ENCODE results near the gene SOX8.

Gene SOX8

DNA sequence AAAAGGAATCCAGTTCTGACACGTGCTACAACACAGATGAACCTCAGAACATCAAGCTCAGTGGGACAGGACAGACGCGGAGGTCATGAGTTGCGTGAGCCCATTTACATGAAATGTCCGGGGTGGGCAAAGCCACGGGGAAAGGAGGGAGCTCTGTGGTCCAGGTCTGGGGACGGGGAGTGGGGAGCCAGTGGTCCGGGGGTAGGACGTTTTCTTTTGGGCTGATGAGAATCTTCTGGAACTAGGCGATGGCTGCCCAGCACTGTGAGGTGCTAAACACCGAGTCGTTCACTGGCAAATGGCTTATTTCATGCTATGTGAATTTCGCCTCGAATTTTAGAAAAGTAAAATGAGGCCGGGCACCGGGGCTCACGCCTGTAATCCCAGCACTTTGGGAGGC lies 8.2 kb upstream of the SOX8 start:
- H3K4me1 ChIP-seq (ENCODE audit: control insufficient read depth, insufficient read depth, low read length, poor library complexity, severe bottlenecking): no peaks in the 10 kb centered on the region
- H3K36me3 ChIP-seq (ENCODE audit: control insufficient read depth, insufficient read depth, low read length): peaks cover 2% of the 10 kb centered on the region
- no peaks in the 10 kb centered on the region for H3K9me3 ChIP-seq (ENCODE audit: control insufficient read depth, low read length)
- 91 to 95% methylated on average over 17 of the region's 17 CpGs for whole genome bisulfite sequencing, 2 experiments (ENCODE audit: insufficient coverage in 2 of 2)
- no peak overlapping the region for H3K27ac ChIP-seq (ENCODE audit: low read depth, low read length, severe bottlenecking)
- H3K4me3 ChIP-seq (ENCODE audit: extremely low read depth, insufficient read depth, low read length, poor library complexity, severe bottlenecking): no peak overlapping the region

DNA sequence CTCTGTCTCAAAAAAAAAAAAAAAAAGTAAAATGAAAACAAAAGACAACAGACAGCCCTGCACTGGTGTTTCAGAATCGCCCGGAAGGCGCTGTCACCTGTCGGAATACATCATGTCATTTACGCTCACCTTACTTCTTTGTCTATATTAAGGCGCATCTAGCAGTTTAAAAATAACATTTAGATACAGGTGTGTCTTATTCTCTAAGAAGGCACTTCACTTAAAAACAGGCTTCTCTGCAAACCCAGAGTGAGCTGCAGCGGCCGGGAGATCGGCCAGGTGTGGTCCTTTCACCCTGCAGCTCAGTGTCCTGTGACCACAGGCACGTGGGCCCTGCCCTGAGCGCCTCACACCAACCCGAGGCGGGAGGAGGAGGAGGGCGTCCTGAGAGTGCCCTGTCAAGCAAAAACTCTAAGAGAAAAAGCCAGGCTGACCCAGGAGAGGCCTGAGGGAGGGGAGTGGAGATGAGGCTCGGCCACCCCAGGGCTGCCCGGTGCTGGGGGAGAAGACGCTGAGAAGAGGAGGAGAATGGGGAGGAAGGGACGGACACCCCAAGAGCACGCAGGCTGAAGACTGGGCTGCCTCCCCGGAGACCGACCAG lies 7.5 kb upstream of the SOX8 start:
- no peaks in the 10 kb centered on the region for H3K36me3 ChIP-seq (ENCODE audit: control insufficient read depth, insufficient read depth, low read length)
- no peaks in the 10 kb centered on the region for H3K9me3 ChIP-seq (ENCODE audit: control insufficient read depth, low read length)
- WGBS, 2 experiments (ENCODE audit: insufficient coverage in 2 of 2): 91 to 92% methylated on average over 14 to 18 of the region's 21 CpGs
- H3K4me1 ChIP-seq (ENCODE audit: control insufficient read depth, insufficient read depth, low read length, poor library complexity, severe bottlenecking): no peaks in the 10 kb centered on the region
- H3K27ac ChIP-seq (ENCODE audit: low read depth, low read length, severe bottlenecking): no peak overlapping the region
- H3K4me3 ChIP-seq (ENCODE audit: extremely low read depth, insufficient read depth, low read length, poor library complexity, severe bottlenecking): no peak overlapping the region

DNA sequence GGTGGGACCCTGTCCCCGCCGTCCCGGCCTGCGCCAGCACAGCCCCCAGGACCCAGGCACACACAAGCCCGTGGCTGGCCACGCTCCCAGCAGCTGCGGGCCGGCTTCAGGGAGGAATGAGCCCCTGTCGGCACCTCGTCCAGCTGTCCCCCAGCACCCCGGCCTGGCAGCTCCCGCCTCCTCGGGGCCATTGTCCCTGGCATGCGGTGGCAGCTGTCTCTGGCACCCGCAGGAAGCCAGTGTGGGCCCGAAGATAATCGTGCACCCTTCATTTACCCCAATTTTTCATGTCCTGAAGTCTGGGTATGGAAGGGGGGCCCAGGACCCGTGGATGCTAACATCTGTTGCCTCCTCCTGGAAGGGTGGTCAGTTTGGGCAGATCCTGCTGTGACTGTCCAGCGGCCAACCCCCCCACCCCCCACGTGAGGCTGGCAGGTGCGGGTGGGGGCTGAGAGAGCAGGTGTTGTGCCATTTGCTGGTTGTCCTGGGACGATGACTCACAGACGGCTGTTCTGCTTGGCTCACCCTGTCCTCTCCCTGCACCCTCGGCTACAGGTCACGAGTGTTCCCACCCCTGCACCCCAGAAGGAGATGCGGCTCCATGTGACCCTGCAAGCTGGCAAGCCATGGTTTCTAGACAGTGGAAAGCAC lies 6.8 kb upstream of the SOX8 start:
- H3K27ac ChIP-seq (ENCODE audit: low read depth, low read length, severe bottlenecking): no peak overlapping the region
- no peaks in the 10 kb centered on the region for H3K4me1 ChIP-seq (ENCODE audit: control insufficient read depth, insufficient read depth, low read length, poor library complexity, severe bottlenecking)
- no peaks in the 10 kb centered on the region for H3K9me3 ChIP-seq (ENCODE audit: control insufficient read depth, low read length)
- 92 to 96% methylated on average over 17 to 25 of the region's 26 CpGs for WGBS, 2 experiments (ENCODE audit: insufficient coverage in 2 of 2)
- no peaks in the 10 kb centered on the region for H3K36me3 ChIP-seq (ENCODE audit: control insufficient read depth, insufficient read depth, low read length)
- H3K4me3 ChIP-seq (ENCODE audit: extremely low read depth, insufficient read depth, low read length, poor library complexity, severe bottlenecking): no peak overlapping the region

DNA sequence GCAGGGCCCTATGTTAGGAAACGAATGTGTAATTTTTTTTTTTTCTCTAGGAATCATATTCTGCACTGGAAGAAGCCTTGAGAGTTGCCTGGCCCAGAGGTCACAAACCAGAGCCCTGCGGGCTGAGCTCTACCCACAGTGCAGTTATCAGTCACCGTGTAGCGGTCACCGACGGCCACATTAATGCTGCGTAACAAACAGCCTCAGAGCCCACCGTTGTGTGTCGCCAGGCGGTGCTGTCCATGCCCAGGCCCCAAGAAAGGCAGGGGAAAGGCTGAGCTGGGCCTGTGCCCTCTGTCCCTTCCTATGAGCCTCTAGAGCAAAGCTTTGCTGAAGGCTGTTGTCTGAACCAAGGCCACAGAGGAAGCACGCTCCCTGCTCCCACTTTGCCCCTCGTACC lies 6.3 kb upstream of the SOX8 start:
- Histone ChIP-seq H3K27ac (ENCODE audit: low read depth, low read length, severe bottlenecking) (no peak overlapping the region), H3K9me3 (ENCODE audit: control insufficient read depth, low read length) (no peaks in the 10 kb centered on the region), H3K36me3 (ENCODE audit: control insufficient read depth, insufficient read depth, low read length) (no peaks in the 10 kb centered on the region), H3K4me3 (ENCODE audit: extremely low read depth, insufficient read depth, low read length, poor library complexity, severe bottlenecking) (no peak overlapping the region), H3K4me1 (ENCODE audit: control insufficient read depth, insufficient read depth, low read length, poor library complexity, severe bottlenecking) (no peaks in the 10 kb centered on the region)
- 90 to 91% methylated on average over 10 to 11 of the region's 12 CpGs for WGBS, 2 experiments (ENCODE audit: insufficient coverage in 2 of 2)

DNA sequence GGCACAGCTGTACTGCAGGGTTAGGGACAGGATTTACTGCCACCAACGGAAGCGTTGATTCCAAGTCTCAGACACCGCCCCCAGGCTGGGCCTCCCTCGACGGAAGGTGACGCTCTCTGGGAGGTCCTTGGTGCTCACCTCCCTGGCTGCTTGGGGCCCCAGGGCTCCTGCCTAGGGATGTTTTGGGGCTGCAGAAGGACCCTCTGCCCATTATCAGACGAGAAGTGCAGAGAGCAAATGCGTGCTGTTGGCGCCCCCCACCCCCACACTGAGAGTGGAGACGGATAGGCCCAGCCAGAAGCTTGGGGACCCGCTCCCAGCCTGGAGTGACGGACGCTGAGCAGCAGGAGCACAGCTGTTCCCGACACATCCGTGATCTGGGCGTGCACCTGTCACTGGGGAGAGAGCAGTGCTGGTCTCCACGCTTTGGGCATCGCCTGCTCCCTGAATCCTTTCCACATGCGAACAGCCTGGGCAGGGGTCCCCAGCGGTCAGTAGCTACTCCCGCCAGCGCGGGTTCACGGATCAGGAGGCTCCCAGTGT lies 5.1 kb upstream of the SOX8 start:
- Histone ChIP-seq H3K36me3 (ENCODE audit: control insufficient read depth, insufficient read depth, low read length) (no peaks in the 10 kb centered on the region), H3K27ac (ENCODE audit: low read depth, low read length, severe bottlenecking) (no peak overlapping the region), H3K4me3 (ENCODE audit: extremely low read depth, insufficient read depth, low read length, poor library complexity, severe bottlenecking) (no peak overlapping the region), H3K4me1 (ENCODE audit: control insufficient read depth, insufficient read depth, low read length, poor library complexity, severe bottlenecking) (no peaks in the 10 kb centered on the region), H3K9me3 (ENCODE audit: control insufficient read depth, low read length) (no peaks in the 10 kb centered on the region)
- 91 to 92% methylated on average over 23 to 24 of the region's 24 CpGs for WGBS, 2 experiments (ENCODE audit: insufficient coverage in 2 of 2)

DNA sequence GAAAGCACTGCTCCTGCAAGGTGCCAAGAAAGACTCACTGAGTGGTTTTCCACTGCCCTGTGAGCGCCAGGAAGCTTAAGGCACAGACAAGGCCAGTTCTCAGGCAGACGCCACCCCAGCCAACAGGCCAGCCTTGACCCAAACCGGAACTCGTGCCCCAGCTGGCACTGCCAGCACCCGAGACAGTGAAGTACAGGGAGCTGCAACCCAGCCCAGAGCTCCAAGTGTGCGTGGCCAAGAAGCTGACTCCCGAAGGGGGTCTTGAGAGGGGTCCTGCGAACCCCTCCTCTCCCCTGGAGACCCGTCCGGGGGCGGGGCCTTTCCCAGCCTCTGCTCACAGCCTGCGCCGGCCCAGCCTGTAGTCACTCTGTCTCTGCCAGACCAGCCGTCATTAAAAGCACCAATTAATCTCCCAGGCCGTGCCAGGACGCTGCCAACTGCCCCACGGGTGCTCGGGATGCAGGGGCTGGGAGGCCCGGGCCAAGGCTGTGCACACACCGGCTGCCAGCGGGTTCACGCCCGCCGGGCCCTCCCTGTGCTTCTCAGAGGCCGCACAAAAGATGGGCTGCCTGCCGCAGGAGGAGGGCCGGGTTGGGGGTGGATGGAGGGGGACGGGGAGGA lies 4.4 kb upstream of the SOX8 start:
- Histone ChIP-seq H3K4me1 (ENCODE audit: control insufficient read depth, insufficient read depth, low read length, poor library complexity, severe bottlenecking) (no peaks in the 10 kb centered on the region), H3K36me3 (ENCODE audit: control insufficient read depth, insufficient read depth, low read length) (no peaks in the 10 kb centered on the region), H3K27ac (ENCODE audit: low read depth, low read length, severe bottlenecking) (no peak overlapping the region), H3K4me3 (ENCODE audit: extremely low read depth, insufficient read depth, low read length, poor library complexity, severe bottlenecking) (no peak overlapping the region), H3K9me3 (ENCODE audit: control insufficient read depth, low read length) (no peaks in the 10 kb centered on the region)
- 88 to 91% methylated on average over 17 to 26 of the region's 28 CpGs for WGBS, 2 experiments (ENCODE audit: insufficient coverage in 2 of 2)

DNA sequence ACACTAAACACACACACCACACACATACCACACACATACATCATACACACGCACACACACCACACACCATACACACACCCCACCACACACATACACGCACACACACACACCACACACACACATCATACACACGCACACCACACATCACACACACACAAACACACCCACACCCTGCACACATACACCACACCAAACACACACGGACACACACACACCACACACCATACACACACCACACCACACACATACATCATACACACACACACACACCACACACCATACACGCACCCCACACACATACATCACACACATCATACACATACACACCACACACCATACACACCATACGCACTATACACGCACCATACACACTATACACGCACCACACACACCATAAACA lies 3.7 kb upstream of the SOX8 start:
- 74 to 77% methylated on average over 7 to 8 of the region's 8 CpGs for WGBS, 2 experiments (ENCODE audit: insufficient coverage in 2 of 2)
- Histone ChIP-seq H3K36me3 (ENCODE audit: control insufficient read depth, insufficient read depth, low read length) (no peaks in the 10 kb centered on the region), H3K9me3 (ENCODE audit: control insufficient read depth, low read length) (no peaks in the 10 kb centered on the region), H3K4me3 (ENCODE audit: extremely low read depth, insufficient read depth, low read length, poor library complexity, severe bottlenecking) (no peak overlapping the region), H3K4me1 (ENCODE audit: control insufficient read depth, insufficient read depth, low read length, poor library complexity, severe bottlenecking) (no peaks in the 10 kb centered on the region), H3K27ac (ENCODE audit: low read depth, low read length, severe bottlenecking) (no peak overlapping the region)

DNA sequence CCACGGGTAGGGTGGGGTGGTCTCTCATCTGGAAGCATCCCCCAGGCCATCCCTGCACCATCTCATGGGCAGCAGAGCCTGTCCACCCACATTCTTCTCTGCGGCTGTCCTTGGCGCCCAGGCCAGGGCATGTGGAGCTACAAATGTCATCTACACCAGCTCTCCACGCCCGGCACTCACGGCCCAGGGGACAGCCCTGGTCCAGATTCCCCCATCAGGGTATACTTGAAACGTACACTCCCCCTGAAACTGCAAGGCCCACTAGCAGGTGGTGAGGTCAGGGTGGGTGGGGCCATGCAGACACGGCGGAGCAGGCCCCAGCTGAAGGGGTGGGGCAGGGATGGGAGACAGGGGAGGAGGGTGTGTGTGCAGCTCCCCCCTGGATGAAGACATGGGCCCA lies 3.2 kb upstream of the SOX8 start:
- peaks cover under 1% of the 10 kb centered on the region for H3K4me1 ChIP-seq (ENCODE audit: control insufficient read depth, insufficient read depth, low read length, poor library complexity, severe bottlenecking)
- H3K27ac ChIP-seq (ENCODE audit: low read depth, low read length, severe bottlenecking): no peak overlapping the region
- WGBS, 2 experiments (ENCODE audit: insufficient coverage in 2 of 2): 88 to 92% methylated on average over 7 to 9 of the region's 9 CpGs
- H3K9me3 ChIP-seq (ENCODE audit: control insufficient read depth, low read length): no peaks in the 10 kb centered on the region
- H3K4me3 ChIP-seq (ENCODE audit: extremely low read depth, insufficient read depth, low read length, poor library complexity, severe bottlenecking): no peak overlapping the region
- no peaks in the 10 kb centered on the region for H3K36me3 ChIP-seq (ENCODE audit: control insufficient read depth, insufficient read depth, low read length)

DNA sequence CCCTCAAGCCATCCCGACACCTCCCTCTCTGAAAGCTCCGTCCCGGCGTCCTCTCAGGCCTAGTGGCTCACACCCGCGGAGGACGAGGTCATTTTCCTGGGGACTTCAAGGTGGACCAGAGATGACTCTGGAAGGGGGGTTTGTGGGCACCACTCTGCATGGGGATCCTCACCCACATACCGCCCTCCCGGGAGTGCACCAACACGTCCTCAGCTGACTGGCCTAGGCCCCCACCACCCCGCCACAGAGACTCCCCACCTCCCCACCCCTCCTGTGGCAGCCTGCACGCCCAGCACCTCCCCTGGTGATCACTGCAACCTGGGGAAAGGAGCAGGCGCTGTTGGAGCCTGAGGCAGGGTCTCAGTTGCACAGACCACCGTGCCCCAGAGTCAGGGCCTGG lies 2.4 kb upstream of the SOX8 start:
- Histone ChIP-seq H3K4me1 (ENCODE audit: control insufficient read depth, insufficient read depth, low read length, poor library complexity, severe bottlenecking) (peaks cover 3% of the 10 kb centered on the region), H3K4me3 (ENCODE audit: extremely low read depth, insufficient read depth, low read length, poor library complexity, severe bottlenecking) (no peak overlapping the region), H3K36me3 (ENCODE audit: control insufficient read depth, insufficient read depth, low read length) (no peaks in the 10 kb centered on the region), H3K9me3 (ENCODE audit: control insufficient read depth, low read length) (no peaks in the 10 kb centered on the region), H3K27ac (ENCODE audit: low read depth, low read length, severe bottlenecking) (no peak overlapping the region)
- 89 to 91% methylated on average over 10 of the region's 14 CpGs for WGBS, 2 experiments (ENCODE audit: insufficient coverage in 2 of 2)

DNA sequence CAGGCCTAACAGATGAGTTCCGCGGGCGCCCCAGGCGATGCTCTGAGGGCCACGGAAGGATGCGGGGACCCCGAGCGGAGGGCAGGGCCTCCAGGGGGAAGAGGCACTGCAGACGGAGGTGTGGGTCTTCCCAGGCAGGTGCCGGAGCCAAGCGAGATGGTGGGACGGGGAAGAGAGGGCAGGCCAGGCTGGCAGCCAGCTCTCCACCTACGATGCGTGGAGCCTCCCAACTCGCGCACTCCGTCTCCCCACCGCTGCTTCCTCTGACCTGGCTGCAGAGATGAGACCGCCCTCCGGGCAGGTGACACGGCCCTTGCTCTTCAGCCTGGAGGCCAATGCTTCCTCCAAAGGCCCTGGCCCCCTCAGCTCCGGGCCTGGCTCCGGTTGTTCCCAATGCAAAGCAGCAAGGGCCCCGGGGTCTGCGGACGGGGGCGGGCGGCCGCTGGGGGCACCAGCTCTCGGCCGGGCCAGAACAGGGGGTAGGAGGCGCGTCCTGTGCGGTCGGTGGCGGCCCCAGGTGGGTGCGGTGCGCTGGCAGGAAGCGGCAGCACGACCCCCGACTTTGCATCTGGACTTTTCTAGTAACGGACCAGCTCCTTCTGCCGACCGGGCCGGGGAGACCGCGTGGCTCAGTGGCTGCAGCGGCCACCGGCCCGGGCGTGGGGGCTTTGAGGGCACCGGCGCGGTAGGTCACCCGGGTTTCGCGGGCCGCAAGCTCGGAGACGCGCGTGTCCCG lies 1.5 kb upstream of the SOX8 start:
- no peaks in the 10 kb centered on the region for H3K9me3 ChIP-seq (ENCODE audit: control insufficient read depth, low read length)
- no peaks in the 10 kb centered on the region for H3K36me3 ChIP-seq (ENCODE audit: control insufficient read depth, insufficient read depth, low read length)
- peaks cover 3% of the 10 kb centered on the region for H3K4me1 ChIP-seq (ENCODE audit: control insufficient read depth, insufficient read depth, low read length, poor library complexity, severe bottlenecking)
- 19 to 23% methylated on average over 50 to 63 of the region's 63 CpGs for WGBS, 2 experiments (ENCODE audit: insufficient coverage in 2 of 2)
- H3K4me3 ChIP-seq (ENCODE audit: extremely low read depth, insufficient read depth, low read length, poor library complexity, severe bottlenecking): peak overlapping the region; percentile 49
- no peak overlapping the region for H3K27ac ChIP-seq (ENCODE audit: low read depth, low read length, severe bottlenecking)
